WTC11 (cell line): Measurements from ENCODE around the gene KRTAP5-6. TPM values are rescaled to one million over a fixed set of nuclear protein-coding genes. Genes with fewer than 3 reads are reported as not detected.

ENCODE experiments used
- ATAC-seq: fragments of 200-7000 bp; cut with Tn5 transposase; 2 replicates; pipeline ENCODE4 v1.10.0; 2021; ENCODE audit warnings: mild to moderate bottlenecking, moderate library complexity
- CTCF ChIA-PET: fragments of 300-600 bp; sonication (Branson Sonifier 250); formaldehyde crosslinking; loops from one replicate; lab custom pipeline; 2021; ENCODE audit warnings: antibody characterized with exemption; lab: Charles Lee
- POLR2A ChIA-PET: fragments of 350-600 bp; sonication (Branson Sonifier 250); formaldehyde crosslinking; loops from one replicate; lab custom pipeline; 2021; ENCODE audit warnings: antibody characterized with exemption; lab: Charles Lee
- DNase-seq: peaks from one replicate; pipeline ENCODE4 v3.0.0; 2021; ENCODE audit warnings: low spot score
- H3K27ac Mint-ChIP-seq: 2 replicates; pipeline ENCODE4 v1.8.0; 2021; ENCODE audit warnings: mixed read lengths
- H3K27me3 Mint-ChIP-seq: 2 replicates; pipeline ENCODE4 v1.8.0; 2021; ENCODE audit warnings: low read depth, mild to moderate bottlenecking, moderate library complexity, mixed read lengths
- H3K36me3 Mint-ChIP-seq: 2 replicates; pipeline ENCODE4 v1.8.0; 2021; ENCODE audit warnings: mixed read lengths
- H3K4me1 Mint-ChIP-seq: 2 replicates; pipeline ENCODE4 v1.8.0; 2022; ENCODE audit warnings: mixed read lengths
- H3K4me3 Mint-ChIP-seq: 2 replicates; pipeline ENCODE4 v1.8.0; 2021; ENCODE audit warnings: mild to moderate bottlenecking, moderate library complexity, mixed read lengths
- H3K9me3 Mint-ChIP-seq: 2 replicates; pipeline ENCODE4 v1.8.0; 2021; ENCODE audit warnings: mixed read lengths
- ESRRA ChIP-seq: sonication (generic); formaldehyde crosslinking; IDR thresholded peaks from 2 replicates; pipeline ENCODE4 v1.8.1; 2022; ENCODE audit warnings: mild to moderate bottlenecking, missing genetic modification reagents, borderline replicate concordance
- FOXP1 ChIP-seq: sonication (generic); formaldehyde crosslinking; IDR thresholded peaks from 2 replicates; pipeline ENCODE4 v1.8.0; 2022; ENCODE audit warnings: missing genetic modification reagents, mild to moderate bottlenecking, moderate library complexity, borderline replicate concordance
- GRHL2 ChIP-seq: fragments of 250-450 bp; sonication (Bioruptor Pico); IDR thresholded peaks from 2 replicates; pipeline ENCODE4 v1.8.0; 2022; ENCODE audit warnings: mild to moderate bottlenecking, moderate library complexity; ENCODE audit not compliant: insufficient replicate concordance, severe bottlenecking
- IRF2 ChIP-seq: sonication (generic); formaldehyde crosslinking; IDR thresholded peaks from 2 replicates; pipeline ENCODE4 v1.8.0; 2022; ENCODE audit warnings: low read depth, missing genetic modification reagents, borderline replicate concordance
- JUN ChIP-seq: sonication (generic); formaldehyde crosslinking; IDR thresholded peaks from 2 replicates; pipeline ENCODE4 v1.8.0; 2023; ENCODE audit warnings: mild to moderate bottlenecking, missing genetic modification reagents
- MXD4 ChIP-seq: fragments of 250-450 bp; sonication (Bioruptor Pico); IDR thresholded peaks from 2 replicates; pipeline ENCODE4 v1.8.0; 2021; ENCODE audit warnings: mild to moderate bottlenecking, moderate library complexity, borderline replicate concordance
- NFE2L1 ChIP-seq: sonication (generic); formaldehyde crosslinking; IDR thresholded peaks from 2 replicates; pipeline ENCODE4 v1.8.1; 2023; ENCODE audit warnings: missing genetic modification reagents
- NR2C2 ChIP-seq: sonication (generic); formaldehyde crosslinking; IDR thresholded peaks from 2 replicates; pipeline ENCODE4 v1.8.0; 2022; ENCODE audit warnings: mild to moderate bottlenecking, missing genetic modification reagents
- RORB ChIP-seq: fragments of 250-450 bp; sonication (Bioruptor Pico); IDR thresholded peaks from 2 replicates; pipeline ENCODE4 v1.9.0; 2021; ENCODE audit warnings: mild to moderate bottlenecking
- TCF7 ChIP-seq: sonication (generic); formaldehyde crosslinking; IDR thresholded peaks from 2 replicates; pipeline ENCODE4 v1.8.0; 2022; ENCODE audit warnings: mild to moderate bottlenecking, low read depth, missing genetic modification reagents, moderate library complexity
- TEAD1 ChIP-seq: sonication (generic); formaldehyde crosslinking; IDR thresholded peaks from 2 replicates; pipeline ENCODE4 v1.8.0; 2022; ENCODE audit warnings: mild to moderate bottlenecking, missing genetic modification reagents
- TP53 ChIP-seq: sonication (generic); formaldehyde crosslinking; IDR thresholded peaks from 2 replicates; pipeline ENCODE4 v1.8.1; 2023; ENCODE audit warnings: mild to moderate bottlenecking, missing genetic modification reagents
- ZNF138 ChIP-seq: sonication (generic); formaldehyde crosslinking; conservative IDR thresholded peaks from 2 replicates; pipeline ENCODE4 v1.8.1; 2022; ENCODE audit warnings: mild to moderate bottlenecking, moderate library complexity, missing genetic modification reagents
- ZNF232 ChIP-seq: sonication (generic); formaldehyde crosslinking; IDR thresholded peaks from 2 replicates; pipeline ENCODE4 v1.8.0; 2022; ENCODE audit warnings: mild to moderate bottlenecking, missing genetic modification reagents
- ZNF396 ChIP-seq: fragments of 250-450 bp; sonication (Bioruptor Pico); IDR thresholded peaks from 2 replicates; pipeline ENCODE4 v1.8.0; 2021; ENCODE audit warnings: mild to moderate bottlenecking, moderate library complexity, borderline replicate concordance
- ZNF423 ChIP-seq: fragments of 250-450 bp; sonication (Bioruptor Pico); IDR thresholded peaks from 2 replicates; pipeline ENCODE4 v2.1.2; 2022; ENCODE audit warnings: mild to moderate bottlenecking, moderate library complexity
- ZNF671 ChIP-seq: fragments of 250-450 bp; sonication (Bioruptor Pico); IDR thresholded peaks from 2 replicates; pipeline ENCODE4 v1.8.0; 2021; ENCODE audit warnings: mild to moderate bottlenecking
- total RNA-seq: library from RNA; stranded (reverse); gene quantifications from 3 replicates; pipeline ENCODE4 v1.2.3, GENCODE V29; 2021
- TF ChIP-seq, protein P1 (sequence below): sonication (generic); formaldehyde crosslinking; IDR thresholded peaks from 2 replicates; pipeline ENCODE4 v1.8.1; 2022; ENCODE audit warnings: missing genetic modification reagents, borderline replicate concordance
- TF ChIP-seq, protein P2 (sequence below): sonication (generic); formaldehyde crosslinking; IDR thresholded peaks from 2 replicates; pipeline ENCODE4 v1.8.0; 2022; ENCODE audit warnings: mild to moderate bottlenecking, missing genetic modification reagents
- TF ChIP-seq, protein P3 (sequence below): sonication (generic); formaldehyde crosslinking; IDR thresholded peaks from 2 replicates; pipeline ENCODE4 v1.8.0; 2023; ENCODE audit warnings: missing genetic modification reagents, mild to moderate bottlenecking, borderline replicate concordance
- TF ChIP-seq, protein P4 (sequence below): sonication (generic); formaldehyde crosslinking; IDR thresholded peaks from 2 replicates; pipeline ENCODE4 v1.8.1; 2023; ENCODE audit warnings: mild to moderate bottlenecking, missing genetic modification reagents
- TF ChIP-seq, protein P5 (sequence below): sonication (generic); formaldehyde crosslinking; conservative IDR thresholded peaks from 2 replicates; pipeline ENCODE4 v1.8.1; 2022; ENCODE audit warnings: mild to moderate bottlenecking, missing genetic modification reagents
- TF ChIP-seq, protein P6 (sequence below): sonication (generic); formaldehyde crosslinking; IDR thresholded peaks from 2 replicates; pipeline ENCODE4 v1.8.0; 2023; ENCODE audit warnings: mild to moderate bottlenecking, missing genetic modification reagents

The KRTAP5-6 gene
- total RNA-seq, 1 experiment from 2014 or later: 0.35 TPM

DNA sequence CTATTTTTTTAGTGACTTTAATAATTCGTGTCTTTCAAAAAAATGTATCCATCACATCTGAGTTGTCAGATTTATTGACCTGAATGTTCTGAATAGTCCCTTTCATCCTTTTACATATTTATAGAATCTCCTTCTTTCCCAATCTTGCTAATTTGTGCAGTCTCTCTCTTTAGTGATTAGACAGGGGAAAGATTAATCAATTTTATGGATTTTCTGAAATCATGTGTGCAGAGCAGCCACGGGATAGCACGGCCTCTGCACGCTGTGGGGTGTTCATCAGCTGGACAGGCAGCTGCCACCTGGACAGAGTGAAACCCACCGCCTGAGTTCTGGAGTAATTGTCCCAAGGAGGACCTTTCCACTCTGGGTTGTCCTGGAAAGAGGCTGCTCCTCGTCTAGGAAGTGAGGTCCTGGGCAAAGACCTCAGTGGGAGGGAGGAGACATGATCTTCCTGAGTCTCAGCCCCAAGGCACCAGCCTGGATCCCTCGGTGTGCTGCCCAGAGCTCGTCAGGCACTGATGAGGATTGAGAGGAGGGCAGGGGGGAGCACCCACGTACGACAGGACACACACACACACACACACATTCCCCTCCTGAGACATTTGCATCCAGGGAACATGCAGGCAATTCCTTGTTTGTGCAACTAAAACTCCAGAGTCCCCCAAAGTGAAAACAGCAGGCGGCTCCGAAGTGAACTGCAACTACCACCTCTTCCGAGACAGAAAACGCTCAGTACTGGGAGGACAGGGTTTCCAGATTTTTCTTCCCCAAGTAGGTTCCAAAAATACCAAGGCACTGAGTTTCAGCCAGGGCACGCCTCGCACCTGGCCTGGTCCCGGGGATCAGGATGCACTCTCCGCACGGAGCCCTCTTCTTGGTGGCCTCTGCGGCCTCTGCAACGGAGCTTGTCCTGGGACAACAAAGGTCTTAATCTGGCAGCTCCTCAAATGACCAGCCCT is 22.5 kb upstream of the KRTAP5-6 start (continued):
- TF ChIP-seq NR2C2 (CRISPR knock-in tag) (no peak), ZNF232 (CRISPR knock-in tag) (no peak), GRHL2 (CRISPR knock-in tag) (no peak), ZNF671 (CRISPR knock-in tag) (no peak), FOXP1 (CRISPR knock-in tag) (no peak)
- TF ChIP-seq, protein P1, sequence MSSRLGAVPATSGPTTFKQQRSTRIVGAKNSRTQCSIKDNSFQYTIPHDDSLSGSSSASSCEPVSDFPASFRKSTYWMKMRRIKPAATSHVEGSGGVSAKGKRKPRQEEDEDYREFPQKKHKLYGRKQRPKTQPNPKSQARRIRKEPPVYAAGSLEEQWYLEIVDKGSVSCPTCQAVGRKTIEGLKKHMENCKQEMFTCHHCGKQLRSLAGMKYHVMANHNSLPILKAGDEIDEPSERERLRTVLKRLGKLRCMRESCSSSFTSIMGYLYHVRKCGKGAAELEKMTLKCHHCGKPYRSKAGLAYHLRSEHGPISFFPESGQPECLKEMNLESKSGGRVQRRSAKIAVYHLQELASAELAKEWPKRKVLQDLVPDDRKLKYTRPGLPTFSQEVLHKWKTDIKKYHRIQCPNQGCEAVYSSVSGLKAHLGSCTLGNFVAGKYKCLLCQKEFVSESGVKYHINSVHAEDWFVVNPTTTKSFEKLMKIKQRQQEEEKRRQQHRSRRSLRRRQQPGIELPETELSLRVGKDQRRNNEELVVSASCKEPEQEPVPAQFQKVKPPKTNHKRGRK: no peak
- TF ChIP-seq, all 79 proteins: peak for 0

DNA sequence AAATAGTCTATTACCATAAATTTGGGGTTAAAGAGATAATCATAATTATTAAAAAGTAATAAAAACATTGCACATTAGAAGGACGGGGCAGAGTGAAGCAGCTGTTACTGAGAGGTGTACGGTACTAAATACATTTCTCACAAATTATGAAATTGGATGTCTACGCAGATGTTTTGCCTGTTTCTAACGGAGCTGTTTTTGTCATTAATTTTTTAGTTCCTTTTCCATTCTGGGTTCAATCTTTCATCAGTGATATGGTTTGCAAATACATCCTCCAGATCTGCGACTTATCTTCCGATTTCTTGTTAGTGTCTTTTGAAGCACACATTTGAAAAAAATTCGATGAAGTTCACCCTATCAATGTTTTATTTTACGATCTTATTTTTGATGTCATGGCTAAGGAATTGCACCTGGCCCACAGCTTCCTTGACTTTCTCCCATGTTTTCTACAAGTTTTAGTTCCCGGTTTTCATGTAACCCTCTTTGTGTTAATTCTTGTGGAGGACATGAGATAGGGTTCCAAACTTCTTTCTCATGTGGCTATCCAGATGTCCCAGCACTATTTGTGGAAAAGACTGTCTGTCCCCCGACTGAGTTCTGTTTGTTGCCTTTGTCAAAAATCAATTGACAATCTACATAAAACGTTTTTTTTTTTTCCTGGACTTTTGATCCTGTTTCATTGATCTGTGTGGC is 21.3 kb upstream of the KRTAP5-6 start:
- DNase-seq (no peak), ATAC-seq (no peak)
- Mint-ChIP-seq H3K4me1 (no peaks in the 10 kb centered on the region), H3K9me3 (no peaks in the 10 kb centered on the region), H3K4me3 (no peak overlapping the region), H3K27me3 (peaks cover 10% of the 10 kb centered on the region), H3K27ac (no peak overlapping the region), H3K36me3 (no peaks in the 10 kb centered on the region)
- ChIA-PET POLR2A (no interaction called here), CTCF (interaction anchor here (0.9 to 8.0 kb wide), 6 partner anchors 18 to 326 kb away, joined by 3 to 45 read pairs (median 5); no protein-coding TSS in a partner anchor)
- TF ChIP-seq ZNF138 (CRISPR knock-in tag) (no peak), TCF7 (CRISPR knock-in tag) (no peak), JUN (CRISPR knock-in tag) (no peak), TP53 (no peak), ZNF423 (CRISPR knock-in tag) (no peak), NFE2L1 (CRISPR knock-in tag) (no peak), MXD4 (CRISPR knock-in tag) (no peak), RORB (CRISPR knock-in tag) (no peak), TEAD1 (CRISPR knock-in tag) (no peak), ESRRA (CRISPR knock-in tag) (no peak), IRF2 (no peak), ZNF396 (CRISPR knock-in tag) (no peak)
- TF ChIP-seq, protein P2, sequence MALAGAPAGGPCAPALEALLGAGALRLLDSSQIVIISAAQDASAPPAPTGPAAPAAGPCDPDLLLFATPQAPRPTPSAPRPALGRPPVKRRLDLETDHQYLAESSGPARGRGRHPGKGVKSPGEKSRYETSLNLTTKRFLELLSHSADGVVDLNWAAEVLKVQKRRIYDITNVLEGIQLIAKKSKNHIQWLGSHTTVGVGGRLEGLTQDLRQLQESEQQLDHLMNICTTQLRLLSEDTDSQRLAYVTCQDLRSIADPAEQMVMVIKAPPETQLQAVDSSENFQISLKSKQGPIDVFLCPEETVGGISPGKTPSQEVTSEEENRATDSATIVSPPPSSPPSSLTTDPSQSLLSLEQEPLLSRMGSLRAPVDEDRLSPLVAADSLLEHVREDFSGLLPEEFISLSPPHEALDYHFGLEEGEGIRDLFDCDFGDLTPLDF (CRISPR knock-in tag): no peak
- TF ChIP-seq, protein P3, sequence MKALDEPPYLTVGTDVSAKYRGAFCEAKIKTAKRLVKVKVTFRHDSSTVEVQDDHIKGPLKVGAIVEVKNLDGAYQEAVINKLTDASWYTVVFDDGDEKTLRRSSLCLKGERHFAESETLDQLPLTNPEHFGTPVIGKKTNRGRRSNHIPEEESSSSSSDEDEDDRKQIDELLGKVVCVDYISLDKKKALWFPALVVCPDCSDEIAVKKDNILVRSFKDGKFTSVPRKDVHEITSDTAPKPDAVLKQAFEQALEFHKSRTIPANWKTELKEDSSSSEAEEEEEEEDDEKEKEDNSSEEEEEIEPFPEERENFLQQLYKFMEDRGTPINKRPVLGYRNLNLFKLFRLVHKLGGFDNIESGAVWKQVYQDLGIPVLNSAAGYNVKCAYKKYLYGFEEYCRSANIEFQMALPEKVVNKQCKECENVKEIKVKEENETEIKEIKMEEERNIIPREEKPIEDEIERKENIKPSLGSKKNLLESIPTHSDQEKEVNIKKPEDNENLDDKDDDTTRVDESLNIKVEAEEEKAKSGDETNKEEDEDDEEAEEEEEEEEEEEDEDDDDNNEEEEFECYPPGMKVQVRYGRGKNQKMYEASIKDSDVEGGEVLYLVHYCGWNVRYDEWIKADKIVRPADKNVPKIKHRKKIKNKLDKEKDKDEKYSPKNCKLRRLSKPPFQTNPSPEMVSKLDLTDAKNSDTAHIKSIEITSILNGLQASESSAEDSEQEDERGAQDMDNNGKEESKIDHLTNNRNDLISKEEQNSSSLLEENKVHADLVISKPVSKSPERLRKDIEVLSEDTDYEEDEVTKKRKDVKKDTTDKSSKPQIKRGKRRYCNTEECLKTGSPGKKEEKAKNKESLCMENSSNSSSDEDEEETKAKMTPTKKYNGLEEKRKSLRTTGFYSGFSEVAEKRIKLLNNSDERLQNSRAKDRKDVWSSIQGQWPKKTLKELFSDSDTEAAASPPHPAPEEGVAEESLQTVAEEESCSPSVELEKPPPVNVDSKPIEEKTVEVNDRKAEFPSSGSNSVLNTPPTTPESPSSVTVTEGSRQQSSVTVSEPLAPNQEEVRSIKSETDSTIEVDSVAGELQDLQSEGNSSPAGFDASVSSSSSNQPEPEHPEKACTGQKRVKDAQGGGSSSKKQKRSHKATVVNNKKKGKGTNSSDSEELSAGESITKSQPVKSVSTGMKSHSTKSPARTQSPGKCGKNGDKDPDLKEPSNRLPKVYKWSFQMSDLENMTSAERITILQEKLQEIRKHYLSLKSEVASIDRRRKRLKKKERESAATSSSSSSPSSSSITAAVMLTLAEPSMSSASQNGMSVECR (CRISPR knock-in tag): no peak
- TF ChIP-seq, protein P4, sequence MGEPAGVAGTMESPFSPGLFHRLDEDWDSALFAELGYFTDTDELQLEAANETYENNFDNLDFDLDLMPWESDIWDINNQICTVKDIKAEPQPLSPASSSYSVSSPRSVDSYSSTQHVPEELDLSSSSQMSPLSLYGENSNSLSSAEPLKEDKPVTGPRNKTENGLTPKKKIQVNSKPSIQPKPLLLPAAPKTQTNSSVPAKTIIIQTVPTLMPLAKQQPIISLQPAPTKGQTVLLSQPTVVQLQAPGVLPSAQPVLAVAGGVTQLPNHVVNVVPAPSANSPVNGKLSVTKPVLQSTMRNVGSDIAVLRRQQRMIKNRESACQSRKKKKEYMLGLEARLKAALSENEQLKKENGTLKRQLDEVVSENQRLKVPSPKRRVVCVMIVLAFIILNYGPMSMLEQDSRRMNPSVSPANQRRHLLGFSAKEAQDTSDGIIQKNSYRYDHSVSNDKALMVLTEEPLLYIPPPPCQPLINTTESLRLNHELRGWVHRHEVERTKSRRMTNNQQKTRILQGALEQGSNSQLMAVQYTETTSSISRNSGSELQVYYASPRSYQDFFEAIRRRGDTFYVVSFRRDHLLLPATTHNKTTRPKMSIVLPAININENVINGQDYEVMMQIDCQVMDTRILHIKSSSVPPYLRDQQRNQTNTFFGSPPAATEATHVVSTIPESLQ (CRISPR knock-in tag): no peak
- TF ChIP-seq, protein P5, sequence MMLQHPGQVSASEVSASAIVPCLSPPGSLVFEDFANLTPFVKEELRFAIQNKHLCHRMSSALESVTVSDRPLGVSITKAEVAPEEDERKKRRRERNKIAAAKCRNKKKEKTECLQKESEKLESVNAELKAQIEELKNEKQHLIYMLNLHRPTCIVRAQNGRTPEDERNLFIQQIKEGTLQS (CRISPR knock-in tag): no peak
- TF ChIP-seq, protein P6, sequence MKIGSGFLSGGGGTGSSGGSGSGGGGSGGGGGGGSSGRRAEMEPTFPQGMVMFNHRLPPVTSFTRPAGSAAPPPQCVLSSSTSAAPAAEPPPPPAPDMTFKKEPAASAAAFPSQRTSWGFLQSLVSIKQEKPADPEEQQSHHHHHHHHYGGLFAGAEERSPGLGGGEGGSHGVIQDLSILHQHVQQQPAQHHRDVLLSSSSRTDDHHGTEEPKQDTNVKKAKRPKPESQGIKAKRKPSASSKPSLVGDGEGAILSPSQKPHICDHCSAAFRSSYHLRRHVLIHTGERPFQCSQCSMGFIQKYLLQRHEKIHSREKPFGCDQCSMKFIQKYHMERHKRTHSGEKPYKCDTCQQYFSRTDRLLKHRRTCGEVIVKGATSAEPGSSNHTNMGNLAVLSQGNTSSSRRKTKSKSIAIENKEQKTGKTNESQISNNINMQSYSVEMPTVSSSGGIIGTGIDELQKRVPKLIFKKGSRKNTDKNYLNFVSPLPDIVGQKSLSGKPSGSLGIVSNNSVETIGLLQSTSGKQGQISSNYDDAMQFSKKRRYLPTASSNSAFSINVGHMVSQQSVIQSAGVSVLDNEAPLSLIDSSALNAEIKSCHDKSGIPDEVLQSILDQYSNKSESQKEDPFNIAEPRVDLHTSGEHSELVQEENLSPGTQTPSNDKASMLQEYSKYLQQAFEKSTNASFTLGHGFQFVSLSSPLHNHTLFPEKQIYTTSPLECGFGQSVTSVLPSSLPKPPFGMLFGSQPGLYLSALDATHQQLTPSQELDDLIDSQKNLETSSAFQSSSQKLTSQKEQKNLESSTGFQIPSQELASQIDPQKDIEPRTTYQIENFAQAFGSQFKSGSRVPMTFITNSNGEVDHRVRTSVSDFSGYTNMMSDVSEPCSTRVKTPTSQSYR (CRISPR knock-in tag): no peak
